Uterus (tissue), 4 donors: ENCODE results near the gene OR51B2. TPM values are rescaled to one million over a fixed set of nuclear protein-coding genes. Genes with fewer than 3 reads are reported as not detected.
"Not testable (repeated sequence)": the region's sequence is repeated elsewhere in the genome, so short reads cannot be mapped to it uniquely, and the experiment has no call there.

ENCODE experiments used
- DNase-seq, 2 donors: peaks; one replicate each; pipeline ENCODE4 v3.0.0-alpha.2; 2019 to 2020
- H3K27ac ChIP-seq, 2 donors: fragments of 200-600 bp; sonication (generic); 1 replicate in 1 of 2; 2 replicates in 1 of 2; pipeline ENCODE4 v1.5.1; 2016 to 2018
- H3K27me3 ChIP-seq, 2 donors: fragments of 200-600 bp; sonication (generic); one replicate each; pipeline ENCODE4 v1.5.1; 2018 to 2019; ENCODE audit warnings: control low read depth in 1 of 2
- H3K36me3 ChIP-seq, 2 donors: fragments of 200-600 bp; sonication (generic); one replicate each; pipeline ENCODE4 v1.5.1; 2019; ENCODE audit warnings: control low read depth in 1 of 2
- H3K4me1 ChIP-seq, 2 donors: fragments of 200-600 bp; sonication (generic); one replicate each; pipeline ENCODE4 v1.5.1; 2018 to 2019; ENCODE audit warnings: control low read depth in 1 of 2
- H3K4me3 ChIP-seq, 2 donors: fragments of 200-600 bp; sonication (generic); 1 replicate in 1 of 2; 2 replicates in 1 of 2; pipeline ENCODE4 v1.5.1; 2018 to 2019; ENCODE audit warnings: mild to moderate bottlenecking in 1 of 2
- H3K9me3 ChIP-seq, 2 donors: fragments of 200-600 bp; sonication (generic); one replicate each; pipeline ENCODE4 v1.5.1; 2019; ENCODE audit warnings: control low read depth in 1 of 2
- CTCF ChIP-seq, 4 experiments: fragments of 200-600 bp in 2 of 4; fragments of 450-650 bp in 2 of 4; sonication (generic) in 2 of 4; IDR thresholded peaks; one replicate each; pipeline ENCODE4 v1.5.1; 2016 to 2019; ENCODE audit warnings: antibody characterized with exemption in 4 of 4, mild to moderate bottlenecking in 2 of 4, moderate library complexity in 1 of 4
- POLR2A ChIP-seq, 2 donors: fragments of 450-650 bp; IDR thresholded peaks; one replicate each; pipeline ENCODE4 v1.6.1; 2016; ENCODE audit warnings: antibody characterized with exemption in 2 of 2, mild to moderate bottlenecking in 1 of 2, moderate library complexity in 1 of 2
- intact Hi-C: fragments of 100-400 bp; cut with DNase I; formaldehyde crosslinking; loops from one replicate; pipeline ENCODE4 v1.15.1; 2023; ENCODE audit warnings: low total_unique reads
- total RNA-seq, 4 donors: library from RNA; depleted of rRNA in 3 of 4; stranded (reverse); fragments of >200 nt in 3 of 4; gene quantifications; one replicate each; pipeline versions ENCODE4 v1.1.0 to v1.2.4, GENCODE V29; 2014 to 2023
- donor health status: DM: yes; HTN: yes; CAD: no.

OR51B2 gene
- total RNA-seq, 4 donors from 2014 or later: 0.82 to 1.5 TPM; not detected in 2

- no peaks in the 10 kb centered on the region for H3K27me3 ChIP-seq
- DNase-seq: no peak
- no peak overlapping the region for H3K27ac ChIP-seq
- intact Hi-C loops: no loop called here
- no peaks in the 10 kb centered on the region for H3K36me3 ChIP-seq
- no peak for TF ChIP-seq CTCF (IDR thresholded peaks at IDR 0.05)
- TF ChIP-seq POLR2A (IDR thresholded peaks at IDR 0.05): no peak
- no peaks in the 10 kb centered on the region for H3K4me1 ChIP-seq
- H3K4me3 ChIP-seq: no peak overlapping the region
- H3K9me3 ChIP-seq: no peaks in the 10 kb centered on the region
Measured at GRCh38 chr11:5298451-5298850, 25.6 kb downstream of the OR51B2 start.

GRCh38 chr11:5297721-5298323 lies 26.3 kb downstream of the OR51B2 start:
- Histone ChIP-seq H3K9me3 (no peaks in the 10 kb centered on the region), H3K27me3 (no peaks in the 10 kb centered on the region), H3K4me3 (no peak overlapping the region), H3K27ac (no peak overlapping the region), H3K4me1 (no peaks in the 10 kb centered on the region), H3K36me3 (no peaks in the 10 kb centered on the region)
- intact Hi-C loops: no loop called here
- DNase-seq: no peak
- no peak for TF ChIP-seq CTCF (IDR thresholded peaks at IDR 0.05)
- TF ChIP-seq POLR2A (IDR thresholded peaks at IDR 0.05): no peak

- intact Hi-C loops, H3K27ac ChIP-seq, H3K36me3 ChIP-seq, H3K4me1 ChIP-seq, H3K27me3 ChIP-seq, DNase-seq, H3K9me3 ChIP-seq, H3K4me3 ChIP-seq: not testable (repeated sequence)
Measured at GRCh38 chr11:5294342-5294995, 29.6 kb downstream of the OR51B2 start.

- Histone ChIP-seq H3K27ac (no peak overlapping the region), H3K27me3 (no peaks in the 10 kb centered on the region), H3K4me3 (no peak overlapping the region), H3K4me1 (no peaks in the 10 kb centered on the region), H3K36me3 (no peaks in the 10 kb centered on the region), H3K9me3 (no peaks in the 10 kb centered on the region)
- intact Hi-C loops: no loop called here
- TF ChIP-seq CTCF (IDR thresholded peaks at IDR 0.05): no peak
- no peak for TF ChIP-seq POLR2A (IDR thresholded peaks at IDR 0.05)
- no peak for DNase-seq
Measured at GRCh38 chr11:5293028-5293427, 31.1 kb downstream of the OR51B2 start.

- DNase-seq: no peak
- no peak overlapping the region for H3K4me3 ChIP-seq
- intact Hi-C loops: no loop called here
- H3K27ac ChIP-seq: no peak overlapping the region
- H3K36me3 ChIP-seq: no peaks in the 10 kb centered on the region
- no peaks in the 10 kb centered on the region for H3K4me1 ChIP-seq
- H3K27me3 ChIP-seq: no peaks in the 10 kb centered on the region
- no peak for TF ChIP-seq CTCF (IDR thresholded peaks at IDR 0.05)
- no peak for TF ChIP-seq POLR2A (IDR thresholded peaks at IDR 0.05)
- no peaks in the 10 kb centered on the region for H3K9me3 ChIP-seq
Measured at GRCh38 chr11:5291207-5291838, 32.8 kb downstream of the OR51B2 start.
